Lower leg skin (tissue), 4 donors: Measurements from ENCODE around the gene FCGR3A. TPM values are rescaled to one million over a fixed set of nuclear protein-coding genes. Genes with fewer than 3 reads are reported as not detected.
A peak's percentile ranks its signal among the peaks of the same experiment; 100 is the strongest.
"Not testable (repeated sequence)": the region's sequence is repeated elsewhere in the genome, so short reads cannot be mapped to it uniquely, and the experiment has no call there.

Experiments
- DNase-seq, 2 donors: peaks; one replicate each; pipeline ENCODE4 v3.0.0-alpha.2; 2019; ENCODE audit warnings: low spot score in 2 of 2
- H3K4me3 ChIP-seq: fragments of 200-600 bp; sonication (generic); 2 replicates; pipeline ENCODE4 v1.5.1; 2017; ENCODE audit warnings: mild to moderate bottlenecking, low read depth; ENCODE audit not compliant: poor library complexity, severe bottlenecking
- CTCF ChIP-seq, 3 donors: fragments of 450-650 bp; IDR thresholded peaks; one replicate each; pipeline ENCODE4 v1.5.1; 2016; ENCODE audit warnings: antibody characterized with exemption in 3 of 3, mild to moderate bottlenecking in 3 of 3, moderate library complexity in 2 of 3
- POLR2A ChIP-seq, 2 donors: fragments of 450-650 bp; IDR thresholded peaks; one replicate each; pipeline ENCODE4 v1.6.1; 2016 to 2017; ENCODE audit warnings: antibody characterized with exemption in 2 of 2, mild to moderate bottlenecking in 1 of 2, moderate library complexity in 1 of 2
- WGBS, 2 donors: methylation state at CpG; one replicate each; pipeline ENCODE4 v1.1.5; 2018; 5-methylcytosine and 5-hydroxymethylcytosine counted together
- intact Hi-C: fragments of 100-400 bp; cut with DNase I; formaldehyde crosslinking; loops from one replicate; pipeline ENCODE4 v1.15.0; 2023; ENCODE audit warnings: low total_unique reads
- total RNA-seq, 4 donors: library from RNA; depleted of rRNA; stranded (reverse); fragments of >200 nt; gene quantifications; one replicate each; pipeline ENCODE4 v1.1.0, GENCODE V29; 2016

Gene FCGR3A
- total RNA-seq, 4 donors from 2014 or later: 1.9 to 8.6 (median 3.5) TPM

- H3K4me3 ChIP-seq, intact Hi-C loops, DNase-seq: not testable (repeated sequence)
- 87 to 88% methylated on average over 6 of the region's 6 CpGs for WGBS, 2 donors
These were observed 36.8 kb downstream of the FCGR3A start for GRCh38 chr1:161512636-161513447.

GRCh38 chr1:161511756-161512060, 37.9 kb downstream of the FCGR3A start:
- H3K4me3 ChIP-seq: no peak overlapping the region
- intact Hi-C loops: no loop called here
- 84 to 96% methylated on average over 7 of the region's 7 CpGs for WGBS, 2 donors
- no peak for TF ChIP-seq POLR2A (IDR thresholded peaks at IDR 0.05)
- no peak for TF ChIP-seq CTCF (IDR thresholded peaks at IDR 0.05)
- no peak for DNase-seq

GRCh38 chr1:161511018-161511755, 38.4 kb downstream of the FCGR3A start:
- TF ChIP-seq POLR2A (IDR thresholded peaks at IDR 0.05): no peak
- no peak for TF ChIP-seq CTCF (IDR thresholded peaks at IDR 0.05)
- intact Hi-C loops: no loop called here
- 83 to 86% methylated on average over 5 of the region's 5 CpGs for WGBS, 2 donors
- no peak overlapping the region for H3K4me3 ChIP-seq
- no peak for DNase-seq

- TF ChIP-seq CTCF (IDR thresholded peaks at IDR 0.05) (no peak), POLR2A (IDR thresholded peaks at IDR 0.05) (no peak)
- no peak for DNase-seq
- intact Hi-C loops: no loop called here
- no peak overlapping the region for H3K4me3 ChIP-seq
- 79 to 83% methylated on average over 3 of the region's 3 CpGs for WGBS, 2 donors
These were observed 39.1 kb downstream of the FCGR3A start for GRCh38 chr1:161510477-161510876.

GRCh38 chr1:161506336-161507223, 43.0 kb downstream of the FCGR3A start:
- DNase-seq: peak in 1 of 2 donors; percentile 86
- 49 to 52% methylated on average over 12 to 15 of the region's 15 CpGs for WGBS, 2 donors
- no peak for TF ChIP-seq CTCF (IDR thresholded peaks at IDR 0.05)
- TF ChIP-seq POLR2A (IDR thresholded peaks at IDR 0.05): no peak
- no peak overlapping the region for H3K4me3 ChIP-seq
- intact Hi-C loops: no loop called here

GRCh38 chr1:161505686-161506085, 43.9 kb downstream of the FCGR3A start:
- TF ChIP-seq POLR2A (IDR thresholded peaks at IDR 0.05) (no peak), CTCF (IDR thresholded peaks at IDR 0.05) (no peak)
- H3K4me3 ChIP-seq: no peak overlapping the region
- intact Hi-C loops: no loop called here
- no peak for DNase-seq
- WGBS, 2 donors: 85 to 87% methylated on average over 6 of the region's 6 CpGs
